ENCODE data around the gene PDE6A.

DNA sequence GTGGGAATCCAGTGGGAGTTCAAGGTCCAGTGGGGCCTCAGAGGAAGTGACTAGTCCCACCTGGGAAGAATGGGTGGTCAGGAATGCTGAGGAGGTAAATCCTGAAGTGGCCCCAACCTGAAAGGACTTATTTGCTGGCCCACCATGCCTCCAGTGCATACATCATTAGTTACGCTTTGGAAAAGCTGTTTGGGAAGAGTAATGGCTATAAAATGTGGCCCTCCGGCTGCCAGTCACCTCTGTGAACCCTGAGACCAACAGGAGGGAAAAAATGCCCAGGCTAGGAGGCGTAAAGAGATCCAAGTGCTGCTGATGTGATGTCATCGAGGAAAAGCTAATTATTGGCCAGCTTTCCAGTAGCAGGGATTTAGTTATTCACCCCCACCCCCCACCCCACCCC, 13.3 kb upstream of the PDE6A start:
- TF ChIP-seq, protein P1, sequence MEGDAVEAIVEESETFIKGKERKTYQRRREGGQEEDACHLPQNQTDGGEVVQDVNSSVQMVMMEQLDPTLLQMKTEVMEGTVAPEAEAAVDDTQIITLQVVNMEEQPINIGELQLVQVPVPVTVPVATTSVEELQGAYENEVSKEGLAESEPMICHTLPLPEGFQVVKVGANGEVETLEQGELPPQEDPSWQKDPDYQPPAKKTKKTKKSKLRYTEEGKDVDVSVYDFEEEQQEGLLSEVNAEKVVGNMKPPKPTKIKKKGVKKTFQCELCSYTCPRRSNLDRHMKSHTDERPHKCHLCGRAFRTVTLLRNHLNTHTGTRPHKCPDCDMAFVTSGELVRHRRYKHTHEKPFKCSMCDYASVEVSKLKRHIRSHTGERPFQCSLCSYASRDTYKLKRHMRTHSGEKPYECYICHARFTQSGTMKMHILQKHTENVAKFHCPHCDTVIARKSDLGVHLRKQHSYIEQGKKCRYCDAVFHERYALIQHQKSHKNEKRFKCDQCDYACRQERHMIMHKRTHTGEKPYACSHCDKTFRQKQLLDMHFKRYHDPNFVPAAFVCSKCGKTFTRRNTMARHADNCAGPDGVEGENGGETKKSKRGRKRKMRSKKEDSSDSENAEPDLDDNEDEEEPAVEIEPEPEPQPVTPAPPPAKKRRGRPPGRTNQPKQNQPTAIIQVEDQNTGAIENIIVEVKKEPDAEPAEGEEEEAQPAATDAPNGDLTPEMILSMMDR (IDR thresholded peaks at IDR 0.05; ENCODE audit: insufficient read depth, low read depth, low read length): no peak
- TF ChIP-seq EZH2 (IDR thresholded peaks at IDR 0.05; ENCODE audit: insufficient read depth, low read length): no peak
